Endothelial cell of umbilical vein (primary cell): ENCODE results near the gene NFKBIA. TPM values are rescaled to one million over a fixed set of nuclear protein-coding genes. Genes with fewer than 3 reads are reported as not detected.

Experiments
- BruUV-seq: library from RNA; stranded (reverse); fragments of 400-500 nt; replicated peaks from 2 replicates; lab custom pipeline; 2021; lab: Mats Ljungman, UMichigan
- CTCF ChIA-PET: fragments of 300-600, 350-600 bp; sonication (Branson Sonifier 250); formaldehyde crosslinking; loops from one replicate; lab custom pipeline; 2021; ENCODE audit warnings: antibody characterized with exemption, inconsistent platforms; lab: Charles Lee
- POLR2A ChIA-PET: fragments of 300-600, 350-600 bp; sonication (Branson Sonifier 250); formaldehyde crosslinking; loops from one replicate; lab custom pipeline; 2021; ENCODE audit warnings: antibody characterized with exemption, inconsistent platforms; lab: Charles Lee
- DNase-seq: peaks from one replicate; pipeline ENCODE4 v3.0.0-alpha.2; 2011; ENCODE audit warnings: low read depth, low spot score
- FAIRE-seq: peaks from 2 replicates; lab custom pipeline; 2011; peaks lifted over from hg19 to GRCh38; lab: Jason Lieb, UNC
- H2AFZ ChIP-seq: 2 replicates; pipeline ENCODE4 v1.6.0; 2012; ENCODE audit warnings: low read depth, low read length, control low read depth, inconsistent platforms
- H3K27ac ChIP-seq: 2 replicates; pipeline ENCODE4 v1.5.1; 2011; ENCODE audit warnings: low read depth, mild to moderate bottlenecking, control low read depth, low read length, moderate library complexity; ENCODE audit not compliant: insufficient read depth
- H3K27me3 ChIP-seq, 2 experiments: 2 replicates each; pipeline versions ENCODE4 v1.6.0 to v1.6.1; 2011; ENCODE audit warnings: low read length in 2 of 2, mixed read lengths in 1 of 2; ENCODE audit not compliant: control insufficient read depth in 2 of 2, insufficient read depth in 2 of 2
- H3K36me3 ChIP-seq, 2 experiments: 2 replicates in 1 of 2; 3 replicates in 1 of 2; pipeline ENCODE4 v1.5.1; 2011; ENCODE audit warnings: low read length in 2 of 2, mild to moderate bottlenecking in 1 of 2, moderate library complexity in 1 of 2; ENCODE audit not compliant: control insufficient read depth in 2 of 2, insufficient read depth in 2 of 2; ENCODE audit errors: extremely low read depth in 1 of 2
- H3K4me1 ChIP-seq: 3 replicates; pipeline ENCODE4 v1.5.1; 2011; ENCODE audit warnings: mild to moderate bottlenecking, low read length; ENCODE audit not compliant: control insufficient read depth, insufficient read depth; ENCODE audit errors: extremely low read depth
- H3K4me2 ChIP-seq: 2 replicates; pipeline ENCODE4 v1.6.1; 2011; ENCODE audit warnings: low read length, control low read depth, mixed read lengths; ENCODE audit not compliant: insufficient read depth
- H3K4me3 ChIP-seq, 3 experiments: fragments of 200-600 bp in 1 of 3; sonication (generic), shearing (Covaris generic) in 1 of 3; replicated peaks in 1 of 3; 2 replicates each; pipeline ENCODE4 v1.5.1; 2011 to 2016; ENCODE audit warnings: control low read depth in 3 of 3, low read length in 3 of 3, mild to moderate bottlenecking in 2 of 3, inconsistent platforms in 1 of 3, low read depth in 1 of 3, moderate library complexity in 1 of 3; ENCODE audit not compliant: insufficient read depth in 1 of 3
- H3K79me2 ChIP-seq: 2 replicates; pipeline ENCODE4 v1.6.0; 2012; ENCODE audit warnings: low read length, inconsistent platforms; ENCODE audit not compliant: control insufficient read depth, insufficient read depth
- H3K9ac ChIP-seq: replicated peaks from 2 replicates; pipeline ENCODE3; 2011; ENCODE audit warnings: low read length, control low read depth; ENCODE audit not compliant: insufficient read depth; ENCODE audit errors: extremely low read depth
- H3K9me1 ChIP-seq: replicated peaks from 3 replicates; pipeline ENCODE4 v1.6.0; 2011; ENCODE audit warnings: mild to moderate bottlenecking, low read length; ENCODE audit not compliant: control insufficient read depth, insufficient read depth; ENCODE audit errors: extremely low read depth
- H3K9me3 ChIP-seq: replicated peaks from 2 replicates; pipeline ENCODE4 v1.5.1; 2012; ENCODE audit warnings: low read length, inconsistent platforms; ENCODE audit not compliant: control insufficient read depth, insufficient read depth
- H4K20me1 ChIP-seq: replicated peaks from 2 replicates; pipeline ENCODE3; 2011; ENCODE audit warnings: mild to moderate bottlenecking, low read length; ENCODE audit not compliant: control insufficient read depth, insufficient read depth; ENCODE audit errors: extremely low read depth
- EZH2 ChIP-seq: IDR thresholded peaks from 2 replicates; pipeline ENCODE4 v1.6.1; 2012; ENCODE audit warnings: borderline replicate concordance, low read depth, mild to moderate bottlenecking, moderate library complexity, low read length, inconsistent platforms; ENCODE audit not compliant: severe bottlenecking
- FOS ChIP-seq: IDR thresholded peaks from 2 replicates; pipeline ENCODE4 v1.6.1; 2011; ENCODE audit warnings: mild to moderate bottlenecking, low read length, moderate library complexity, borderline replicate concordance; ENCODE audit not compliant: insufficient read depth
- GATA2 ChIP-seq: IDR thresholded peaks from 2 replicates; pipeline ENCODE4 v1.7.0; 2011; ENCODE audit warnings: low read depth, mild to moderate bottlenecking, moderate library complexity, mixed read lengths, low read length; ENCODE audit not compliant: insufficient read length, insufficient read depth
- JUN ChIP-seq: IDR thresholded peaks from 2 replicates; pipeline ENCODE4 v1.6.1; 2011; ENCODE audit warnings: borderline replicate concordance, low read depth; ENCODE audit not compliant: insufficient read length, insufficient read depth
- MYC ChIP-seq: IDR thresholded peaks from one replicate; pipeline ENCODE4 v1.6.1; 2011; ENCODE audit warnings: mild to moderate bottlenecking, low read depth, low read length
- POLR2A ChIP-seq: IDR thresholded peaks from 2 replicates; pipeline ENCODE4 v1.6.1; 2012; ENCODE audit warnings: low read depth, mild to moderate bottlenecking, control low read depth, low read length
- POLR2AphosphoS5 ChIP-seq: IDR thresholded peaks from 2 replicates; pipeline ENCODE4 v1.6.1; 2012; ENCODE audit warnings: low read depth, mild to moderate bottlenecking, control low read depth, low read length, moderate library complexity; ENCODE audit not compliant: insufficient read depth
- dilution Hi-C: fragments of 300-500 bp; cut with MboI; formaldehyde crosslinking; loops from one replicate; pipeline ENCODE4 v1.15.0; 2019; ENCODE audit warnings: low sequenced_read_pairs; ENCODE audit not compliant: extremely low pct_ligation_motif_present
- intact Hi-C: fragments of 100-400 bp; cut with micrococcal nuclease; formaldehyde crosslinking; loops from one replicate; pipeline ENCODE4 v1.10.0; 2022
- polyA plus RNA-seq, 4 experiments: library from polyadenylated mRNA; depleted of rRNA in 3 of 4; stranded (reverse) in 3 of 4; unstranded in 1 of 4; fragments of >200 nt; gene quantifications; 2 replicates each; pipeline versions ENCODE4 v1.2.1 to v1.2.3, GENCODE V29; 2011 to 2012; ENCODE audit warnings: missing spikeins in 1 of 4
- total RNA-seq: library from RNA; stranded (reverse); gene quantifications from 2 replicates; pipeline ENCODE4 v1.2.3, GENCODE V29; 2021
- TF ChIP-seq, protein P1 (sequence below), 2 donors: IDR thresholded peaks; 1 replicate in 1 of 2; 2 replicates in 1 of 2; pipeline ENCODE4 v1.5.1; 2011; ENCODE audit warnings: low read length in 2 of 2, mild to moderate bottlenecking in 2 of 2, moderate library complexity in 2 of 2, control low read depth in 1 of 2, inconsistent platforms in 1 of 2, low read depth in 1 of 2; ENCODE audit not compliant: insufficient read depth in 1 of 2; ENCODE audit errors: extremely low read depth in 1 of 2
- TF ChIP-seq, protein P2 (sequence below): IDR thresholded peaks from 2 replicates; pipeline ENCODE4 v1.6.1; 2011; ENCODE audit not compliant: insufficient read depth, insufficient read length

Gene NFKBIA
- total and polyA plus RNA-seq, 2 donors (not counting 3 experiments of a cell fraction or from before 2014, with no cell fraction given) = 55.7 to 82.8 TPM

DNA sequence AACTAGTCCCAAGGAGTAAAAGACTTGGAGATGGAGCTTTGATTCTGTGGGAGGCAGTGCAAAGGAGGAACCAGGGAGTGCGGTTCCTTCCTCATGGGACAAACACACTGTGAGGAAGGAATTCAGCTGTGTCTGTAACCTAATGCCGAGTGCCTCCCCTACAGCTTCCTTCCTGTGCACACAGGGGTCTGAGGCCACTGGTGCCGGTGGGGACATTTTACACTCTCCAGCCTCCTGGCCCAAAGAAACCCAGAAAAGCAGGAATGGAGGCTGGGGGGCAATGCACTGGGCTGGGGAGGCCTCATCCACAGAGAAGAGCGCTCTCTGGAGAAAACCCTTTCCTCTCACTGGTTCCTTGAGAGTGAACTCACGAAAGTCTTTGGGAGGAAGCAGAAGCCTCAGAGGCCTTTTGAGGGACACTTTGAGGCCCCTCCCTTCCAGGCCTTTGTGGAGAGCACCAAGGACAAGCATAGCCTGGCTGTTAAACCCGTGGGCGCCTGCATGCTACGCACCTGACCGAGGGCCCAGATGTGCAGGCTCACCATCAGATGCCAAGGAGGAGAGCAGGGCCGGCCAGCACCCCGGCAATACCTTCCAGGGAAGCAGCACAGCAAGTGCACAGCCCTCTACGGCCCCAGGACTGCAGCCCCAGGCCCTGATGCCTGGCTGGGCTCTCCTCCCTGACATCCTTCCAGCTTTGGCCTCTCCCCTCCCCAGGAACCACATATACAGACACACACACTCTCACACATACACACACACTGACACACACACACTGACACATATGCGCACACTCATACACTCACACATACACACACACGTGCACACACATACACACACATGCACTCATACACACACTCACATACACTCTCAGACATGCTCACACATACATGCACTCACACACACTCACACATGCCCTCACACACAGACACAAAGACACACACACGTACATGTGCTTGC lies 52.0 kb downstream of the NFKBIA start:
- intact Hi-C loops = no loop called here
- Histone ChIP-seq H3K9me1 (no peaks in the 10 kb centered on the region), H3K79me2 (no peaks in the 10 kb centered on the region), H3K9ac (no peak overlapping the region), H3K9me3 (no peaks in the 10 kb centered on the region), H3K27ac (no peak overlapping the region), H3K27me3 (no peaks in the 10 kb centered on the region), H2AFZ (peak overlapping the region; percentile 82), H3K4me3 (no peak overlapping the region), H3K36me3 (no peaks in the 10 kb centered on the region), H4K20me1 (no peaks in the 10 kb centered on the region), H3K4me2 (no peak overlapping the region), H3K4me1 (peaks cover 7% of the 10 kb centered on the region)
- no peak for DNase-seq
- TF ChIP-seq, protein P1, sequence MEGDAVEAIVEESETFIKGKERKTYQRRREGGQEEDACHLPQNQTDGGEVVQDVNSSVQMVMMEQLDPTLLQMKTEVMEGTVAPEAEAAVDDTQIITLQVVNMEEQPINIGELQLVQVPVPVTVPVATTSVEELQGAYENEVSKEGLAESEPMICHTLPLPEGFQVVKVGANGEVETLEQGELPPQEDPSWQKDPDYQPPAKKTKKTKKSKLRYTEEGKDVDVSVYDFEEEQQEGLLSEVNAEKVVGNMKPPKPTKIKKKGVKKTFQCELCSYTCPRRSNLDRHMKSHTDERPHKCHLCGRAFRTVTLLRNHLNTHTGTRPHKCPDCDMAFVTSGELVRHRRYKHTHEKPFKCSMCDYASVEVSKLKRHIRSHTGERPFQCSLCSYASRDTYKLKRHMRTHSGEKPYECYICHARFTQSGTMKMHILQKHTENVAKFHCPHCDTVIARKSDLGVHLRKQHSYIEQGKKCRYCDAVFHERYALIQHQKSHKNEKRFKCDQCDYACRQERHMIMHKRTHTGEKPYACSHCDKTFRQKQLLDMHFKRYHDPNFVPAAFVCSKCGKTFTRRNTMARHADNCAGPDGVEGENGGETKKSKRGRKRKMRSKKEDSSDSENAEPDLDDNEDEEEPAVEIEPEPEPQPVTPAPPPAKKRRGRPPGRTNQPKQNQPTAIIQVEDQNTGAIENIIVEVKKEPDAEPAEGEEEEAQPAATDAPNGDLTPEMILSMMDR (IDR thresholded peaks at IDR 0.05; ENCODE audit: extremely low read depth in 1 of 2, insufficient read depth in 1 of 2, low read depth in 1 of 2, low read length in 2 of 2) = no peak
- TF ChIP-seq FOS = no peak
- no peak for TF ChIP-seq GATA2
- TF ChIP-seq JUN = no peak
- no peak for TF ChIP-seq POLR2A
- TF ChIP-seq MYC = no peak
- TF ChIP-seq POLR2AphosphoS5 = no peak
- TF ChIP-seq, protein P2, sequence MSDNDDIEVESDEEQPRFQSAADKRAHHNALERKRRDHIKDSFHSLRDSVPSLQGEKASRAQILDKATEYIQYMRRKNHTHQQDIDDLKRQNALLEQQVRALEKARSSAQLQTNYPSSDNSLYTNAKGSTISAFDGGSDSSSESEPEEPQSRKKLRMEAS = no peak
- no peak for TF ChIP-seq EZH2
- POLR2A ChIA-PET = no interaction called here
- CTCF ChIA-PET = interaction anchor here (0.6 to 2.2 kb wide), 4 partner anchors 11 to 13 kb away, joined by 3 to 6 read pairs (median 4); no protein-coding TSS in a partner anchor
- peak; percentile 59 for FAIRE-seq
- BruUV-seq = no TSS peak
- dilution Hi-C loops = no loop called here
